ENCODE measurements around the gene SIRT3.

DNA sequence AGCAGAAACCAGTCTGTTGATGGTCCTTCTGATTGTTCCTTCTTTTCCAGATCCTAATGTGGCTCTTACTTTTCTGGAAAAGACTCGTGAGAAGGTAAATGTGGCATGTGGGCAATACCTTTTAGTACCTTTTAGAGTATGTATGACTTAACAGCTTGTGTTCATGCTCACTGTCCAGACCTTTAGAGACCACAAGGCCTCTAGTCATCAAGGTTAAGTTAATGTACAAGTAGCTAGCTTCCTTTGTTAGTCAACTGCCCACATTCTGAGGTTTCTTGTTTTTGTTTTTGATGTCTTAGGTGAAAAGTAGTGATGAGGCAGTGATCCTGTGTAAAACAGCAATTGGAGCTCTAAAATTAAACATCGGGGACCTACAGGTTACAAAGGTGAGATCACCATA, 8.2 kb upstream of the SIRT3 start:
- TF ChIP-seq POLR2AphosphoS5 (IDR thresholded peaks at IDR 0.05) (no peak), POLR2A (IDR thresholded peaks at IDR 0.05; ENCODE audit: low read depth) (no peak)
- TF ChIP-seq, protein P1, sequence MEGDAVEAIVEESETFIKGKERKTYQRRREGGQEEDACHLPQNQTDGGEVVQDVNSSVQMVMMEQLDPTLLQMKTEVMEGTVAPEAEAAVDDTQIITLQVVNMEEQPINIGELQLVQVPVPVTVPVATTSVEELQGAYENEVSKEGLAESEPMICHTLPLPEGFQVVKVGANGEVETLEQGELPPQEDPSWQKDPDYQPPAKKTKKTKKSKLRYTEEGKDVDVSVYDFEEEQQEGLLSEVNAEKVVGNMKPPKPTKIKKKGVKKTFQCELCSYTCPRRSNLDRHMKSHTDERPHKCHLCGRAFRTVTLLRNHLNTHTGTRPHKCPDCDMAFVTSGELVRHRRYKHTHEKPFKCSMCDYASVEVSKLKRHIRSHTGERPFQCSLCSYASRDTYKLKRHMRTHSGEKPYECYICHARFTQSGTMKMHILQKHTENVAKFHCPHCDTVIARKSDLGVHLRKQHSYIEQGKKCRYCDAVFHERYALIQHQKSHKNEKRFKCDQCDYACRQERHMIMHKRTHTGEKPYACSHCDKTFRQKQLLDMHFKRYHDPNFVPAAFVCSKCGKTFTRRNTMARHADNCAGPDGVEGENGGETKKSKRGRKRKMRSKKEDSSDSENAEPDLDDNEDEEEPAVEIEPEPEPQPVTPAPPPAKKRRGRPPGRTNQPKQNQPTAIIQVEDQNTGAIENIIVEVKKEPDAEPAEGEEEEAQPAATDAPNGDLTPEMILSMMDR (IDR thresholded peaks at IDR 0.05) = no peak
